Measurements from ENCODE around the gene ETFB. TPM values are rescaled to one million over a fixed set of nuclear protein-coding genes. Genes with fewer than 3 reads are reported as not detected.

ETFB gene
- polyA plus RNA-seq, 1 experiment = 80.8 TPM

- DNase-seq (ENCODE audit: low read depth, low spot score) = no peak
- H3K27me3 ChIP-seq (ENCODE audit: control insufficient read depth, insufficient read depth, low read length) = peaks cover 3% of the 10 kb centered on the region
- ChIA-PET POLR2A (no interaction called here), CTCF (interaction anchor here (0.6 kb wide), 1 partner anchor 114 kb away, joined by 4 read pairs; no protein-coding TSS in a partner anchor)
- H3K9me3 ChIP-seq (ENCODE audit: control insufficient read depth, insufficient read depth, low read length) = no peaks in the 10 kb centered on the region; the same call in 1 of the 2 replicates
- H3K27ac ChIP-seq (ENCODE audit: low read depth, low read length) = no peak overlapping the region
- no peak overlapping the region for H3K4me3 ChIP-seq (ENCODE audit: low read depth, low read length)
- no peak for TF ChIP-seq CTCF (IDR thresholded peaks at IDR 0.05; ENCODE audit: low read depth, low read length)
Measured at GRCh38 chr19:51318687-51319648, 47.2 kb downstream of the ETFB start.

GRCh38 chr19:51317968-51318367 lies 48.2 kb downstream of the ETFB start:
- TF ChIP-seq CTCF (IDR thresholded peaks at IDR 0.05; ENCODE audit: low read depth, low read length) = no peak
- Histone ChIP-seq H3K4me3 (ENCODE audit: low read depth, low read length) (no peak overlapping the region), H3K9me3 (ENCODE audit: control insufficient read depth, insufficient read depth, low read length) (no peaks in the 10 kb centered on the region; the same call in 1 of the 2 replicates), H3K27me3 (ENCODE audit: control insufficient read depth, insufficient read depth, low read length) (peaks cover 5% of the 10 kb centered on the region), H3K27ac (ENCODE audit: low read depth, low read length) (no peak overlapping the region)
- CTCF ChIA-PET = no interaction called here
- POLR2A ChIA-PET = no interaction called here
- DNase-seq (ENCODE audit: low read depth, low spot score) = no peak

GRCh38 chr19:51317376-51317775 lies 48.8 kb downstream of the ETFB start:
- CTCF ChIA-PET = no interaction called here
- no peak for TF ChIP-seq CTCF (IDR thresholded peaks at IDR 0.05; ENCODE audit: low read depth, low read length)
- no peak for DNase-seq (ENCODE audit: low read depth, low spot score)

GRCh38 chr19:51316688-51317087 lies 49.5 kb downstream of the ETFB start:
- ChIA-PET CTCF (no interaction called here), POLR2A (no interaction called here)
- TF ChIP-seq CTCF (IDR thresholded peaks at IDR 0.05; ENCODE audit: low read depth, low read length) = no peak
- Histone ChIP-seq H3K9me3 (ENCODE audit: control insufficient read depth, insufficient read depth, low read length) (no peaks in the 10 kb centered on the region; the same call in 1 of the 2 replicates), H3K4me3 (ENCODE audit: low read depth, low read length) (no peak overlapping the region), H3K27me3 (ENCODE audit: control insufficient read depth, insufficient read depth, low read length) (peaks cover 14% of the 10 kb centered on the region), H3K27ac (ENCODE audit: low read depth, low read length) (no peak overlapping the region)
- no peak for DNase-seq (ENCODE audit: low read depth, low spot score)

More at GRCh38 chr19:51317376-51317775, 48.8 kb downstream of the ETFB start:
- no peaks in the 10 kb centered on the region; the same call in 1 of the 2 replicates for H3K9me3 ChIP-seq (ENCODE audit: control insufficient read depth, insufficient read depth, low read length)
- H3K4me3 ChIP-seq (ENCODE audit: low read depth, low read length) = no peak overlapping the region
- no peak overlapping the region for H3K27ac ChIP-seq (ENCODE audit: low read depth, low read length)
- peaks cover 10% of the 10 kb centered on the region for H3K27me3 ChIP-seq (ENCODE audit: control insufficient read depth, insufficient read depth, low read length)
- POLR2A ChIA-PET = no interaction called here
